K562 (cell line): Measurements from ENCODE around the gene STEAP1B. TPM values are rescaled to one million over a fixed set of nuclear protein-coding genes. Genes with fewer than 3 reads are reported as not detected.

Experiments
- ATAC-seq: fragments of 200-7000 bp; cut with Tn5 transposase; 3 replicates; pipeline ENCODE4 v1.9.1; 2020; ENCODE audit warnings: moderate library complexity
- BruUV-seq: library from RNA; stranded (reverse); fragments of 400-500 nt; replicated peaks from 2 replicates; lab custom pipeline; 2021; lab: Mats Ljungman, UMichigan
- CTCF ChIA-PET: fragments of 300-600 bp; formaldehyde crosslinking; extraction: SDS; loops from one replicate; lab custom pipeline; 2021; ENCODE audit warnings: low intra/inter-chr PET ratio; lab: Yijun Ruan, JAX
- POLR2A ChIA-PET: fragments of 300-600, 350-650 bp; sonication (Branson Sonifier 250); formaldehyde crosslinking; extraction: SDS; loops from one replicate; lab custom pipeline; 2021; ENCODE audit warnings: antibody characterized with exemption, inconsistent platforms; lab: Yijun Ruan, JAX
- DNase-seq, 4 experiments: peaks; one replicate each; pipeline versions ENCODE4 v3.0.0 to v3.0.0-alpha.2; 2011 to 2018; ENCODE audit warnings: low spot score in 3 of 4, mixed read lengths in 3 of 4; ENCODE audit errors: extremely low read depth in 1 of 4
- FAIRE-seq: peaks from 2 replicates; lab custom pipeline; 2011; peaks lifted over from hg19 to GRCh38; lab: Jason Lieb, UNC
- H2AFZ ChIP-seq: 2 replicates; pipeline ENCODE4 v1.6.0; 2011; ENCODE audit warnings: low read depth, low read length, control low read depth, inconsistent platforms
- H3K27ac ChIP-seq: fragments of 200-600 bp; 3 replicates; pipeline ENCODE4 v1.8.0; 2011; ENCODE audit warnings: low read depth, mild to moderate bottlenecking, control low read depth, inconsistent platforms, low read length, moderate library complexity, mixed read lengths; ENCODE audit errors: extremely low read depth
- H3K27me3 ChIP-seq, 2 experiments: fragments of 300-600 bp in 1 of 2; 2 replicates in 1 of 2; 3 replicates in 1 of 2; pipeline versions ENCODE4 v1.6.0 to v1.8.0; 2011; ENCODE audit warnings: inconsistent platforms in 2 of 2, low read length in 2 of 2, mild to moderate bottlenecking in 1 of 2, mixed read lengths in 1 of 2, moderate library complexity in 1 of 2; ENCODE audit not compliant: control insufficient read depth in 2 of 2, insufficient read depth in 2 of 2
- H3K36me3 ChIP-seq: fragments of 300-600 bp; 3 replicates; pipeline ENCODE4 v1.8.0; 2011; ENCODE audit warnings: mild to moderate bottlenecking, low read length, inconsistent platforms; ENCODE audit not compliant: control insufficient read depth, insufficient read depth
- H3K4me1 ChIP-seq, 2 experiments: fragments of 200-600 bp in 1 of 2; replicated peaks in 1 of 2; 2 replicates in 1 of 2; 3 replicates in 1 of 2; pipeline versions ENCODE4 v1.5.1 to v1.8.0; 2011; ENCODE audit warnings: inconsistent platforms in 2 of 2, low read length in 2 of 2, mild to moderate bottlenecking in 1 of 2, mixed read lengths in 1 of 2, moderate library complexity in 1 of 2; ENCODE audit not compliant: control insufficient read depth in 2 of 2, insufficient read depth in 2 of 2
- H3K4me2 ChIP-seq: 2 replicates; pipeline ENCODE4 v1.6.1; 2011; ENCODE audit warnings: low read length, control low read depth, inconsistent platforms, mixed read lengths; ENCODE audit not compliant: insufficient read depth
- H3K4me3 ChIP-seq: fragments of 200-600 bp; sonication (generic), shearing (Covaris generic); 2 replicates; pipeline ENCODE4 v1.5.1; 2016; ENCODE audit warnings: control low read depth, inconsistent platforms
- H3K79me2 ChIP-seq: fragments of 200-600 bp; 3 replicates; pipeline ENCODE4 v1.8.0; 2011; ENCODE audit warnings: low read length, inconsistent platforms; ENCODE audit not compliant: control insufficient read depth, insufficient read depth
- H3K9ac ChIP-seq, 2 experiments: 2 replicates each; pipeline versions ENCODE4 v1.6.0 to v1.6.1; 2011; ENCODE audit warnings: low read depth in 2 of 2, low read length in 2 of 2, control low read depth in 1 of 2, inconsistent platforms in 1 of 2, mild to moderate bottlenecking in 1 of 2, mixed read lengths in 1 of 2; ENCODE audit not compliant: insufficient read depth in 1 of 2
- H3K9me1 ChIP-seq: one replicate; pipeline ENCODE4 v1.6.0; 2011; ENCODE audit warnings: inconsistent platforms, mild to moderate bottlenecking, low read length, moderate library complexity; ENCODE audit not compliant: control insufficient read depth, insufficient read depth
- H3K9me3 ChIP-seq: replicated peaks from 2 replicates; pipeline ENCODE4 v1.5.1; 2011; ENCODE audit warnings: low read depth, low read length, inconsistent platforms; ENCODE audit not compliant: control insufficient read depth, insufficient read depth
- H4K20me1 ChIP-seq: replicated peaks from 2 replicates; pipeline ENCODE4 v1.6.1; 2011; ENCODE audit warnings: low read length, inconsistent platforms, mixed read lengths; ENCODE audit not compliant: control insufficient read depth, insufficient read depth
- DIDO1 ChIP-seq: fragments of 450-650 bp; IDR thresholded peaks from 2 replicates; pipeline ENCODE4 v1.6.1; 2016; ENCODE audit warnings: low read depth, missing biosample characterization, missing genetic modification characterization
- WGBS: fragments of 100-300 bp; shearing (Covaris generic); methylation state at CpG from one replicate; pipeline ENCODE4 v1.1.6; 2016; ENCODE audit warnings: low coverage, mixed read lengths; ENCODE audit not compliant: insufficient coverage; ENCODE audit errors: missing lambda C conversion rate; 5-methylcytosine and 5-hydroxymethylcytosine counted together
- in situ Hi-C: fragments of 300-500 bp; cut with MboI; formaldehyde crosslinking; loops from 4 replicates; pipeline ENCODE4 v1.15.0; 2018; ENCODE audit warnings: inconsistent platforms, mixed read lengths
- intact Hi-C: fragments of 100-400 bp; cut with micrococcal nuclease; formaldehyde crosslinking; loops from 2 replicates; pipeline ENCODE4 v1.14.2; 2022
- polyA plus RNA-seq, 8 experiments: library from polyadenylated mRNA; depleted of rRNA in 4 of 8; stranded (reverse) in 5 of 8; unstranded in 3 of 8; fragments of >200 nt; fragmentation: Nextera tagmentation in 2 of 8; fragmentation: Illumina TruSeq in 1 of 8; extraction: Ambion mirVana in 2 of 8; extraction: Trizol in 1 of 8; gene quantifications; 2 replicates each; pipeline versions ENCODE4 v1.2.1 to v1.2.3, GENCODE V29; 2011 to 2014; ENCODE audit warnings: inconsistent platforms in 1 of 8, missing spikeins in 1 of 8
- total RNA-seq, 7 experiments: library from RNA; depleted of rRNA in 6 of 7; stranded (reverse); fragments of >200 nt in 6 of 7; fragmentation: Illumina TruSeq in 2 of 7; extraction: Trizol in 2 of 7; gene quantifications; 2 replicates each; pipeline versions ENCODE4 v1.2.1 to v1.2.3, GENCODE V29; 2011 to 2021; ENCODE audit warnings: low replicate concordance in 1 of 7
- TF ChIP-seq, protein P1 (sequence below): fragments of 450-650 bp; IDR thresholded peaks from 2 replicates; pipeline ENCODE4 v1.6.1; 2017; ENCODE audit warnings: antibody characterized with exemption

STEAP1B gene
- total and polyA plus RNA-seq, 9 of the 15 experiments (the other 6 are each of a cell fraction or from before 2014, with no cell fraction given) = 20.0 to 38.5 (median 30.6) TPM

GRCh38 chr7:22445140-22445743 lies 54.7 kb downstream of the STEAP1B start:
- H3K27ac ChIP-seq = no peak overlapping the region
- 81% methylated on average over 12 of the region's 14 CpGs for WGBS
- no peaks in the 10 kb centered on the region; the same call in 2 of the 3 replicates for H3K36me3 ChIP-seq
- H4K20me1 ChIP-seq = no peaks in the 10 kb centered on the region
- no peak overlapping the region for H3K4me2 ChIP-seq
- H3K9ac ChIP-seq = no peak overlapping the region
- no peak for FAIRE-seq
- no peaks in the 10 kb centered on the region for H3K27me3 ChIP-seq
- H2AFZ ChIP-seq = no peak overlapping the region
- H3K9me1 ChIP-seq = peaks cover 5% of the 10 kb centered on the region
- intact Hi-C loops = no loop called here
- H3K9me3 ChIP-seq = no peaks in the 10 kb centered on the region
- no peak overlapping the region for H3K4me3 ChIP-seq
- in situ Hi-C loops = no loop called here
- POLR2A ChIA-PET = interaction anchor here (0.8 to 1.2 kb wide), 3 partner anchors 13 to 354 kb away, joined by 3 to 4 read pairs (median 3); no protein-coding TSS in a partner anchor
- peaks cover 18 to 25% of the 10 kb centered on the region in 2 experiments for H3K4me1 ChIP-seq
- no peak for TF ChIP-seq DIDO1
- TF ChIP-seq, protein P1, sequence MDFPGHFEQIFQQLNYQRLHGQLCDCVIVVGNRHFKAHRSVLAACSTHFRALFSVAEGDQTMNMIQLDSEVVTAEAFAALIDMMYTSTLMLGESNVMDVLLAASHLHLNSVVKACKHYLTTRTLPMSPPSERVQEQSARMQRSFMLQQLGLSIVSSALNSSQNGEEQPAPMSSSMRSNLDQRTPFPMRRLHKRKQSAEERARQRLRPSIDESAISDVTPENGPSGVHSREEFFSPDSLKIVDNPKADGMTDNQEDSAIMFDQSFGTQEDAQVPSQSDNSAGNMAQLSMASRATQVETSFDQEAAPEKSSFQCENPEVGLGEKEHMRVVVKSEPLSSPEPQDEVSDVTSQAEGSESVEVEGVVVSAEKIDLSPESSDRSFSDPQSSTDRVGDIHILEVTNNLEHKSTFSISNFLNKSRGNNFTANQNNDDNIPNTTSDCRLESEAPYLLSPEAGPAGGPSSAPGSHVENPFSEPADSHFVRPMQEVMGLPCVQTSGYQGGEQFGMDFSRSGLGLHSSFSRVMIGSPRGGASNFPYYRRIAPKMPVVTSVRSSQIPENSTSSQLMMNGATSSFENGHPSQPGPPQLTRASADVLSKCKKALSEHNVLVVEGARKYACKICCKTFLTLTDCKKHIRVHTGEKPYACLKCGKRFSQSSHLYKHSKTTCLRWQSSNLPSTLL = no peak
- no peak for DNase-seq
- no peaks in the 10 kb centered on the region for H3K79me2 ChIP-seq
- no TSS peak for BruUV-seq
- no peak for ATAC-seq
- CTCF ChIA-PET = no interaction called here
